Retina (tissue), 1 donor: Measurements from ENCODE around the gene TRIM14.
A peak's percentile ranks its signal among the peaks of the same experiment; 100 is the strongest.
"Not testable (repeated sequence)": the region's sequence is repeated elsewhere in the genome, so short reads cannot be mapped to it uniquely, and the experiment has no call there.

Source experiments
- DNase-seq: peaks from one replicate; pipeline ENCODE4 v3.0.0-alpha.2; 2016

TRIM14 gene

GRCh38 chr9:98140503-98140902, 21.5 kb upstream of the TRIM14 start:
- no peak for DNase-seq

- no peak for DNase-seq
Observed at GRCh38 chr9:98136489-98136888, 17.5 kb upstream of the TRIM14 start.

GRCh38 chr9:98135938-98136337, 16.9 kb upstream of the TRIM14 start:
- no peak for DNase-seq

GRCh38 chr9:98135558-98135934, 16.5 kb upstream of the TRIM14 start:
- no peak for DNase-seq

GRCh38 chr9:98134702-98135557, 15.9 kb upstream of the TRIM14 start:
- no peak for DNase-seq

- peak; percentile 66 for DNase-seq
Observed at GRCh38 chr9:98132806-98133631, 14.0 kb upstream of the TRIM14 start.

GRCh38 chr9:98132158-98132557, 13.1 kb upstream of the TRIM14 start:
- no peak for DNase-seq

GRCh38 chr9:98130576-98131228, 11.7 kb upstream of the TRIM14 start:
- no peak for DNase-seq

- DNase-seq = not testable (repeated sequence)
Observed at GRCh38 chr9:98130060-98130459, 11.0 kb upstream of the TRIM14 start.

GRCh38 chr9:98129451-98129881, 10.4 kb upstream of the TRIM14 start:
- DNase-seq = no peak

- no peak for DNase-seq
Observed at GRCh38 chr9:98128316-98128715, 9.3 kb upstream of the TRIM14 start.

- no peak for DNase-seq
Observed at GRCh38 chr9:98127226-98127625, 8.2 kb upstream of the TRIM14 start.

- DNase-seq = no peak
Observed at GRCh38 chr9:98124637-98125426, 5.8 kb upstream of the TRIM14 start.

- not testable (repeated sequence) for DNase-seq
Observed at GRCh38 chr9:98124091-98124490, 5.1 kb upstream of the TRIM14 start.

GRCh38 chr9:98121058-98121457, 2.0 kb upstream of the TRIM14 start:
- no peak for DNase-seq

GRCh38 chr9:98120476-98120875, 1.5 kb upstream of the TRIM14 start:
- DNase-seq = no peak

GRCh38 chr9:98117984-98118639, 910 bp downstream of the TRIM14 start:
- DNase-seq = peak; percentile 43

GRCh38 chr9:98117097-98117496, 1.9 kb downstream of the TRIM14 start:
- not testable (repeated sequence) for DNase-seq

GRCh38 chr9:98109052-98109451, 10.0 kb downstream of the TRIM14 start:
- no peak for DNase-seq

GRCh38 chr9:98108531-98109031, 10.4 kb downstream of the TRIM14 start:
- DNase-seq = no peak

GRCh38 chr9:98107926-98108325, 11.1 kb downstream of the TRIM14 start:
- no peak for DNase-seq

- DNase-seq = no peak
Observed at GRCh38 chr9:98105006-98105405, 14.0 kb downstream of the TRIM14 start.
